Liver (tissue), 9 donors: ENCODE data around the gene SLC51A. TPM values are rescaled to one million over a fixed set of nuclear protein-coding genes. Genes with fewer than 3 reads are reported as not detected.

ENCODE experiments used
- DNase-seq: peaks from one replicate; pipeline ENCODE4 v3.0.0-alpha.2; 2017; ENCODE audit warnings: low spot score
- H3K27ac ChIP-seq, 2 donors: one replicate each; pipeline ENCODE4 v1.7.0; 2013; ENCODE audit warnings: inconsistent platforms in 2 of 2, low read length in 2 of 2, control low read depth in 1 of 2, low read depth in 1 of 2, mild to moderate bottlenecking in 1 of 2
- H3K27me3 ChIP-seq, 4 donors: one replicate each; pipeline versions ENCODE4 v1.6.1 to v1.7.0; 2013; ENCODE audit warnings: low read length in 3 of 4, inconsistent platforms in 1 of 4, mild to moderate bottlenecking in 1 of 4, moderate library complexity in 1 of 4; ENCODE audit not compliant: control insufficient read depth in 4 of 4, insufficient read depth in 4 of 4
- H3K36me3 ChIP-seq, 4 donors: one replicate each; pipeline versions ENCODE4 v1.6.1 to v1.7.0; 2013; ENCODE audit warnings: low read length in 3 of 4, mild to moderate bottlenecking in 3 of 4, low read depth in 1 of 4, moderate library complexity in 1 of 4; ENCODE audit not compliant: control insufficient read depth in 4 of 4, insufficient read depth in 3 of 4
- H3K4me1 ChIP-seq, 4 donors: one replicate each; pipeline versions ENCODE4 v1.6.1 to v1.7.0; 2013; ENCODE audit warnings: low read length in 3 of 4, mild to moderate bottlenecking in 3 of 4, moderate library complexity in 1 of 4; ENCODE audit not compliant: control insufficient read depth in 4 of 4, insufficient read depth in 4 of 4
- H3K4me3 ChIP-seq, 3 donors: one replicate each; pipeline versions ENCODE4 v1.6.1 to v1.7.0; 2013; ENCODE audit warnings: low read length in 3 of 3, control low read depth in 1 of 3, low read depth in 1 of 3, mild to moderate bottlenecking in 1 of 3
- H3K9ac ChIP-seq, 2 donors: one replicate each; pipeline ENCODE4 v1.7.0; 2013; ENCODE audit warnings: low read length in 2 of 2, mild to moderate bottlenecking in 2 of 2, moderate library complexity in 2 of 2, control low read depth in 1 of 2, low read depth in 1 of 2
- H3K9me3 ChIP-seq, 4 donors: one replicate each; pipeline versions ENCODE4 v1.6.1 to v1.7.0; 2013; ENCODE audit warnings: low read length in 3 of 4; ENCODE audit not compliant: control insufficient read depth in 4 of 4
- ATF3 ChIP-seq: IDR thresholded peaks from 2 replicates; pipeline ENCODE4 v1.6.1; 2016; ENCODE audit warnings: antibody characterized with exemption
- EGR1 ChIP-seq, 2 donors: IDR thresholded peaks; 2 replicates each; pipeline ENCODE4 v1.6.1; 2016 to 2018; ENCODE audit warnings: antibody characterized with exemption in 2 of 2, low read depth in 2 of 2
- FOXA1 ChIP-seq: IDR thresholded peaks from 2 replicates; pipeline ENCODE4 v1.6.1; 2016; ENCODE audit warnings: antibody characterized with exemption
- FOXA2 ChIP-seq: IDR thresholded peaks from 2 replicates; pipeline ENCODE4 v1.6.1; 2016; ENCODE audit warnings: antibody characterized with exemption
- JUND ChIP-seq, 2 donors: IDR thresholded peaks; 2 replicates each; pipeline ENCODE4 v1.6.1; 2016; ENCODE audit warnings: antibody characterized with exemption in 2 of 2
- NR2F2 ChIP-seq: IDR thresholded peaks from 2 replicates; pipeline ENCODE4 v1.6.1; 2016; ENCODE audit warnings: antibody characterized with exemption
- RAD21 ChIP-seq, 2 donors: IDR thresholded peaks; 2 replicates each; pipeline ENCODE4 v1.6.1; 2016; ENCODE audit warnings: antibody characterized with exemption in 2 of 2, mild to moderate bottlenecking in 2 of 2
- REST ChIP-seq: IDR thresholded peaks from 2 replicates; pipeline ENCODE4 v1.6.1; 2016; ENCODE audit warnings: antibody characterized with exemption, mild to moderate bottlenecking
- RXRA ChIP-seq, 2 donors: IDR thresholded peaks; 2 replicates each; pipeline ENCODE4 v1.6.1; 2017 to 2018; ENCODE audit warnings: antibody characterized with exemption in 2 of 2, mild to moderate bottlenecking in 1 of 2
- TAF1 ChIP-seq: conservative IDR thresholded peaks from 2 replicates; pipeline ENCODE4 v1.6.1; 2016; ENCODE audit warnings: antibody characterized with exemption, mild to moderate bottlenecking
- YY1 ChIP-seq: IDR thresholded peaks from 2 replicates; pipeline ENCODE4 v1.6.1; 2016; ENCODE audit warnings: antibody characterized with exemption, mild to moderate bottlenecking
- WGBS: extraction: QIAGEN DNeasy Blood & Tissue Kit; methylation state at CpG from one replicate; pipeline ENCODE4 v1.1.7; 2013; 5-methylcytosine and 5-hydroxymethylcytosine counted together
- polyA plus RNA-seq, 2 donors: library from polyadenylated mRNA; stranded (reverse) in 1 of 2; unstranded in 1 of 2; fragments of 200-250 nt in 1 of 2; fragments of >200 nt in 1 of 2; fragmentation: Nextera tagmentation in 1 of 2; extraction: Ambion mirVana in 1 of 2; gene quantifications; one replicate each; pipeline versions ENCODE4 v1.2.1 to v1.2.3, GENCODE V29; 2013 to 2015
- total RNA-seq, 2 donors: library from RNA; depleted of rRNA; stranded (reverse); fragments of >200 nt; gene quantifications; one replicate each; pipeline ENCODE4 v1.2.3, GENCODE V29; 2014
- TF ChIP-seq, protein P1 (sequence below): IDR thresholded peaks from 2 replicates; pipeline ENCODE4 v1.6.1; 2016; ENCODE audit warnings: antibody characterized with exemption
- donor health status: healthy.
- donor health status: healthy.
- donor health status: healthy.
- donor health status: healthy.
- donor health status: healthy.

Gene SLC51A
- total and polyA plus RNA-seq, 4 donors: 19.9 to 52.5 (median 46.1) TPM

DNA sequence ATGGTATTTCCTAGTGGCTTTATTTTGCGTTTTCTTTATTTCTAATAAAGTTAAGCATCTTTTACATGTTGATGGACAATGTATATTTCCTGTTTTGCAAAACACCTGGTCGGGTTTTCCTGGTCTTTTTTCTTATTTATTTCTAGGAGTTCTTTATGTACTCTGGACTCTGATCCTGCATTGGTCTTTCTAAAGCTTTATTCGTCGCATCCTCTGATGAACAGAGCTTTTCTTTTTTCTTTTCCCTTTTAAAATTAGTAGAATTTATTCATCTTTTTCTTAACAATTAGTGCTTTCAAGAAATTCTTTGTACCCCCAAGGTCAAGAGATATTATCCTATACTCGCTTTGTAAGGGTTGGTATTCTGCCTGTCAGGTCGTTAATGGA is 37.3 kb upstream of the SLC51A start:
- H3K9ac ChIP-seq: no peak overlapping the region

DNA sequence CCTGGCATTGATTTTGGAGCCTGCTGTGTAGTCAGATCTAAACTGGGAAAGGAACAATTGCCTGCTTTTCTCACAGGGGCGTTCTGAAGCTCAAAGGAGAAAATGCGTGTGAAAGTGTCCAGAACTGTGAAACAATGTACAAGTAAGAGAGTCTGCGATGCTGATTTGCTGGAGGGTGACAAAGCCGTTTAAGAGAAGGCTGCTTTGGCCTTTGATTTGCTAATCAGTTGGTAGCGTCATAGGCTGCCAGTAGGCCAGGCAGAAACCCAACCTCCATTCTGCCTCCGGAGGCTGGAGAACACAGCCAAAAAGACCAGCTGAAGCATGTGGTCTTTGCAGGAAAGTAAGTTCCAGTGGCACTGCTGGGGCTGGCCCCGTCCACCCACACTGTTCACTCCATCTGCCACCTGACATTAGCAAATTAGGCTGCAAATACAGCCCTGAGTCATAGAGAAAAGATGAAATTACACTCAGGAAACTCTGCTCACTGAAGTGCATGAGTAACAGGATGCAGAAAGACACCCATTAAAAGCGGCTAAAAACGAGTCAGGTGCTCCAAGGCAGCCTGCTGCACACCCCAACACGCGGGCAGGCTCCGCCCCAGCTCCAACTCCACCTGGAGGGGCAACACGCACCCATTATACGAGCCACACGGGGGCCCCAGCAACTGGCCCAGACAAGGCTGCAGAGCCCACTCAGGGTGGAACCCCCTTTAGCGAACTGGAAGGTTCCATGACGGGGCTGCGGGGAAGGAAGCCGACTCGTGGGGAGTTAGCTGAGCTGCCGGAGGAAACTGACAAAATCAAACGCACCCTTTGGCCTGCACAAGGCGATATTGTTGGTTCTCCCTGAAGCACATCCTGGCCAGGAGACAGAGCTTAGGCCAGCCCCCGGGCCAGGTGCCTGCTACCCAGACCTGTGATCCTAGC is 36.7 kb upstream of the SLC51A start:
- Histone ChIP-seq H3K27me3 (no peaks in the 10 kb centered on the region), H3K9ac (no peak overlapping the region), H3K9me3 (no peaks in the 10 kb centered on the region), H3K27ac (peak overlapping the region in 1 of 2 donors; percentile 20), H3K4me1 (peaks cover 0 to 12% (median 6%) of the 10 kb centered on the region in 4 donors), H3K4me3 (no peak overlapping the region), H3K36me3 (no peaks in the 10 kb centered on the region)
- WGBS: 59% methylated on average over 24 of the region's 24 CpGs
- DNase-seq: no peak
- no peak for TF ChIP-seq FOXA1
- TF ChIP-seq, protein P1, sequence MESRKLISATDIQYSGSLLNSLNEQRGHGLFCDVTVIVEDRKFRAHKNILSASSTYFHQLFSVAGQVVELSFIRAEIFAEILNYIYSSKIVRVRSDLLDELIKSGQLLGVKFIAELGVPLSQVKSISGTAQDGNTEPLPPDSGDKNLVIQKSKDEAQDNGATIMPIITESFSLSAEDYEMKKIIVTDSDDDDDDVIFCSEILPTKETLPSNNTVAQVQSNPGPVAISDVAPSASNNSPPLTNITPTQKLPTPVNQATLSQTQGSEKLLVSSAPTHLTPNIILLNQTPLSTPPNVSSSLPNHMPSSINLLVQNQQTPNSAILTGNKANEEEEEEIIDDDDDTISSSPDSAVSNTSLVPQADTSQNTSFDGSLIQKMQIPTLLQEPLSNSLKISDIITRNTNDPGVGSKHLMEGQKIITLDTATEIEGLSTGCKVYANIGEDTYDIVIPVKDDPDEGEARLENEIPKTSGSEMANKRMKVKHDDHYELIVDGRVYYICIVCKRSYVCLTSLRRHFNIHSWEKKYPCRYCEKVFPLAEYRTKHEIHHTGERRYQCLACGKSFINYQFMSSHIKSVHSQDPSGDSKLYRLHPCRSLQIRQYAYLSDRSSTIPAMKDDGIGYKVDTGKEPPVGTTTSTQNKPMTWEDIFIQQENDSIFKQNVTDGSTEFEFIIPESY: no peak
- no peak for TF ChIP-seq REST
- no peak for TF ChIP-seq TAF1
- no peak for TF ChIP-seq NR2F2
- TF ChIP-seq RXRA (IDR thresholded peaks at IDR 0.05): no peak
- TF ChIP-seq ATF3: no peak
- no peak for TF ChIP-seq RAD21 (IDR thresholded peaks at IDR 0.05)

More for the DNA sequence above, 37.3 kb upstream of the SLC51A start:
- TF ChIP-seq YY1: no peak
- 61% methylated on average over 6 of the region's 6 CpGs for WGBS
- Histone ChIP-seq H3K9me3 (no peaks in the 10 kb centered on the region), H3K27me3 (no peaks in the 10 kb centered on the region), H3K4me1 (peaks cover 0 to 12% (median 6%) of the 10 kb centered on the region in 4 donors), H3K4me3 (no peak overlapping the region), H3K27ac (no peak overlapping the region), H3K36me3 (no peaks in the 10 kb centered on the region)
- DNase-seq: no peak

DNA sequence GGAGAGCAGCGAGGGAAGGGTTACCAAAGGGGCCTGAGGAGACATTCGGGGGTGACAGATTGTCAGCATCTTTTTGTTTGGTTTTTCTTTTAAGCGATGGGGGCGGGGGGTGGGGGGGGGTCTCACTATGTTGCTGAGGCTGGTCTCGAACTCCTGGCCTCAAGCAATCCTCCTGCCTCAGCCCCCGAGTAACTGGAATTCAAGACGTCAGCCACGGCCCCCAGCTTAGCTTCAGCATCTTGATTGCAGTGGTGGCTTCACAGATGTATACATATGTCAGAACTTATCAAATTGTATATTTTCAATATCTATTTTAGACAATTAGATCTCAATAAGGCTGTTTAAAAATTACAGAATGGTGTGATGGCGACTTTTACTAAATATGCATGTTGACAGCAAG is 36.0 kb upstream of the SLC51A start:
- DNase-seq: no peak
- WGBS: 90% methylated on average over 9 of the region's 9 CpGs
- H3K9ac ChIP-seq: no peak overlapping the region
- no peak for TF ChIP-seq RAD21 (IDR thresholded peaks at IDR 0.05)
- no peak for TF ChIP-seq FOXA2
- TF ChIP-seq TAF1: no peak
- no peak for TF ChIP-seq RXRA (IDR thresholded peaks at IDR 0.05)
- TF ChIP-seq JUND (IDR thresholded peaks at IDR 0.05): no peak
- no peak for TF ChIP-seq EGR1 (IDR thresholded peaks at IDR 0.05; ENCODE audit: low read depth in 2 of 2)
- no peak for TF ChIP-seq NR2F2
- TF ChIP-seq ATF3: no peak
- TF ChIP-seq, protein P1: no peak
- H3K4me3 ChIP-seq: no peak overlapping the region
- no peak overlapping the region for H3K27ac ChIP-seq
- H3K4me1 ChIP-seq: peaks cover 0 to 12% (median 6%) of the 10 kb centered on the region in 4 donors
- H3K27me3 ChIP-seq: no peaks in the 10 kb centered on the region
- no peaks in the 10 kb centered on the region for H3K36me3 ChIP-seq
- no peaks in the 10 kb centered on the region for H3K9me3 ChIP-seq
